HL-60/S4 treated with retinoic acid at 250 ng/mL for 4 days and 3 days (cell line): ENCODE measurements around the gene TAOK1.

Source experiments
- in situ Hi-C: fragments of 300-500 bp; cut with MboI; formaldehyde crosslinking; loops from 2 replicates; pipeline ENCODE4 v1.7.0; 2022; ENCODE audit warnings: low sequenced_read_pairs

Gene TAOK1

GRCh38 chr17:29568331-29569244, 178.4 kb downstream of the TAOK1 start, which contains the start of gene TP53I13:
TSS of gene TP53I13 (plus strand) at chr17:29568701. CDS start at chr17:29568759, 58 bp downstream.
- in situ Hi-C loops, result no loop called here

- in situ Hi-C loops, result no loop called here
Measured at GRCh38 chr17:29569245-29569950, 179.2 kb downstream of the TAOK1 start.

- in situ Hi-C loops, result no loop called here
Measured at GRCh38 chr17:29570521-29570920, 180.4 kb downstream of the TAOK1 start.

- in situ Hi-C loops, result no loop called here
Measured at GRCh38 chr17:29571486-29571882, 181.3 kb downstream of the TAOK1 start.

- in situ Hi-C loops, result no loop called here
Measured at GRCh38 chr17:29571883-29572681, 181.9 kb downstream of the TAOK1 start.

GRCh38 chr17:29572691-29573557, 182.8 kb downstream of the TAOK1 start:
- in situ Hi-C loops, result no loop called here

- in situ Hi-C loops, result no loop called here
Measured at GRCh38 chr17:29573558-29573869, 183.4 kb downstream of the TAOK1 start.

- in situ Hi-C loops, result no loop called here
Measured at GRCh38 chr17:29573871-29574731, 183.9 kb downstream of the TAOK1 start.

GRCh38 chr17:29574732-29575510, 184.8 kb downstream of the TAOK1 start:
- in situ Hi-C loops, result no loop called here

- in situ Hi-C loops, result no loop called here
Measured at GRCh38 chr17:29575511-29576213, 185.5 kb downstream of the TAOK1 start.

- in situ Hi-C loops, result no loop called here
Measured at GRCh38 chr17:29576214-29577000, 186.2 kb downstream of the TAOK1 start.

GRCh38 chr17:29577001-29577370, 186.8 kb downstream of the TAOK1 start:
- in situ Hi-C loops, result no loop called here

GRCh38 chr17:29577385-29578211, 187.4 kb downstream of the TAOK1 start:
- in situ Hi-C loops, result no loop called here

- in situ Hi-C loops, result no loop called here
Measured at GRCh38 chr17:29578626-29579485, 188.7 kb downstream of the TAOK1 start.
